HCT116 (cell line): ENCODE data around the gene SLC44A1. TPM values are rescaled to one million over a fixed set of nuclear protein-coding genes. Genes with fewer than 3 reads are reported as not detected.

Experiments used
- ATAC-seq: fragments of 200-7000 bp; cut with Tn5 transposase; 2 replicates; pipeline ENCODE4 v1.9.1; 2020; ENCODE audit warnings: mild to moderate bottlenecking, moderate library complexity
- BruUV-seq: library from RNA; stranded (reverse); fragments of 400-500 nt; replicated peaks from 2 replicates; lab custom pipeline; 2021; lab: Mats Ljungman, UMichigan
- CTCF ChIA-PET: fragments of 300-600 bp; sonication (Branson Sonifier 250); formaldehyde crosslinking; loops from one replicate; lab custom pipeline; 2021; ENCODE audit warnings: antibody characterized with exemption; lab: Charles Lee
- POLR2A ChIA-PET: fragments of 300-600, 350-600 bp; sonication (Branson Sonifier 250); formaldehyde crosslinking; loops from one replicate; lab custom pipeline; 2021; ENCODE audit warnings: antibody characterized with exemption; lab: Charles Lee
- RAD21 ChIA-PET, 2 experiments: fragments of 300-600 bp; sonication (Branson Sonifier 250); formaldehyde crosslinking; loops; one replicate each; lab custom pipeline; 2023; ENCODE audit warnings: low total read pairs in 2 of 2; ENCODE audit not compliant: uncharacterized antibody in 2 of 2, unreplicated experiment in 2 of 2, low non-redundant PET in 1 of 2; lab: Charles Lee
- DNase-seq: peaks from one replicate; pipeline ENCODE4 v3.0.0-alpha.2; 2010; ENCODE audit warnings: low read depth, low spot score
- H2AFZ ChIP-seq: fragments of 200-600 bp; shearing (Covaris generic), sonication (generic); 2 replicates; pipeline ENCODE4 v1.6.1; 2017; ENCODE audit warnings: low read depth, mixed run types, mixed read lengths, antibody characterized with exemption, low read length; ENCODE audit not compliant: poor library complexity, severe bottlenecking
- H3K27ac ChIP-seq: 2 replicates; pipeline ENCODE4 v1.5.1; 2012; ENCODE audit warnings: low read depth, low read length
- H3K27me3 ChIP-seq: fragments of 200-600 bp; sonication (generic); 2 replicates; pipeline ENCODE4 v1.6.1; 2016; ENCODE audit warnings: mixed run types, low read length, mixed read lengths; ENCODE audit not compliant: insufficient read depth
- H3K36me3 ChIP-seq, 2 experiments: fragments of 200-500 bp in 1 of 2; fragments of 200-600 bp in 1 of 2; sonication (Bioruptor generic) in 1 of 2; sonication (generic) in 1 of 2; 2 replicates each; pipeline versions ENCODE4 v1.5.1 to v1.6.1; 2014 to 2016; ENCODE audit warnings: low read length in 2 of 2, inconsistent platforms in 1 of 2, mixed read lengths in 1 of 2, mixed run types in 1 of 2; ENCODE audit not compliant: insufficient read depth in 2 of 2, control insufficient read depth in 1 of 2
- H3K4me1 ChIP-seq, 2 experiments: fragments of 200-600 bp in 1 of 2; sonication (generic) in 1 of 2; 2 replicates each; pipeline versions ENCODE4 v1.5.1 to v1.6.1; 2012 to 2017; ENCODE audit warnings: low read length in 2 of 2, inconsistent platforms in 1 of 2, mild to moderate bottlenecking in 1 of 2, mixed read lengths in 1 of 2, mixed run types in 1 of 2, moderate library complexity in 1 of 2; ENCODE audit not compliant: insufficient read depth in 2 of 2, control insufficient read depth in 1 of 2
- H3K4me2 ChIP-seq: fragments of 200-600 bp; sonication (generic); 2 replicates; pipeline ENCODE4 v1.6.1; 2017; ENCODE audit warnings: mixed run types, low read length, mixed read lengths
- H3K4me3 ChIP-seq, 2 experiments: fragments of 200-600 bp in 1 of 2; sonication (generic) in 1 of 2; replicated peaks in 1 of 2; 2 replicates each; pipeline ENCODE4 v1.5.1; 2011 to 2016; ENCODE audit warnings: low read length in 2 of 2, control low read depth in 1 of 2, low read depth in 1 of 2, mild to moderate bottlenecking in 1 of 2, mixed read lengths in 1 of 2, mixed run types in 1 of 2
- H3K79me2 ChIP-seq: fragments of 200-600 bp; sonication (generic); 2 replicates; pipeline ENCODE4 v1.6.1; 2017; ENCODE audit warnings: mild to moderate bottlenecking, mixed run types, low read length, moderate library complexity, mixed read lengths; ENCODE audit not compliant: insufficient read depth
- H3K9ac ChIP-seq: fragments of 200-600 bp; sonication (generic); 2 replicates; pipeline ENCODE4 v1.6.1; 2016; ENCODE audit warnings: low read length, mixed read lengths
- H3K9me2 ChIP-seq: fragments of 200-600 bp; sonication (generic), shearing (Covaris generic); 2 replicates; pipeline ENCODE4 v1.6.1; 2017; ENCODE audit warnings: mixed run types, mild to moderate bottlenecking, moderate library complexity; ENCODE audit not compliant: insufficient read depth
- H3K9me3 ChIP-seq, 2 experiments: fragments of 200-500 bp in 1 of 2; fragments of 200-600 bp in 1 of 2; sonication (Bioruptor generic) in 1 of 2; sonication (generic) in 1 of 2; 2 replicates each; pipeline ENCODE4 v1.6.1; 2014 to 2017; ENCODE audit warnings: low read length in 2 of 2, mixed read lengths in 2 of 2, inconsistent platforms in 1 of 2, low read depth in 1 of 2, mild to moderate bottlenecking in 1 of 2, mixed run types in 1 of 2, moderate library complexity in 1 of 2; ENCODE audit not compliant: control insufficient read depth in 1 of 2, insufficient read depth in 1 of 2
- H4K20me1 ChIP-seq: fragments of 200-600 bp; sonication (generic), shearing (Covaris generic); 2 replicates; pipeline ENCODE4 v1.6.1; 2017; ENCODE audit warnings: mixed run types, mild to moderate bottlenecking, moderate library complexity; ENCODE audit not compliant: insufficient read depth
- CEBPB ChIP-seq: IDR thresholded peaks from 2 replicates; pipeline ENCODE4 v1.6.1; 2012; ENCODE audit warnings: low read depth
- CTCF ChIP-seq, 3 experiments: fragments of 200-600 bp in 1 of 3; sonication (generic) in 1 of 3; IDR thresholded peaks in 2 of 3; conservative IDR thresholded peaks in 1 of 3; 2 replicates each; pipeline ENCODE4 v1.5.1; 2012 to 2017; ENCODE audit warnings: low read depth in 2 of 3, low read length in 2 of 3, antibody characterized with exemption in 1 of 3, borderline replicate concordance in 1 of 3, control low read depth in 1 of 3, mild to moderate bottlenecking in 1 of 3, mixed read lengths in 1 of 3, mixed run types in 1 of 3, moderate library complexity in 1 of 3; ENCODE audit not compliant: insufficient read depth in 1 of 3
- EGR1 ChIP-seq: IDR thresholded peaks from 2 replicates; pipeline ENCODE4 v1.6.1; 2012; ENCODE audit warnings: low read depth
- ELF1 ChIP-seq: IDR thresholded peaks from 2 replicates; pipeline ENCODE4 v1.6.1; 2012; ENCODE audit warnings: low read depth, borderline replicate concordance
- EZH2 ChIP-seq: fragments of 200-600 bp; sonication (generic); IDR thresholded peaks from 2 replicates; pipeline ENCODE4 v1.6.1; 2017; ENCODE audit warnings: antibody characterized with exemption, mixed run types
- EZH2phosphoT487 ChIP-seq: fragments of 200-600 bp; IDR thresholded peaks from 2 replicates; pipeline ENCODE4 v1.6.1; 2018; ENCODE audit warnings: antibody characterized with exemption, borderline replicate concordance
- FOSL1 ChIP-seq: IDR thresholded peaks from 2 replicates; pipeline ENCODE4 v1.6.1; 2012; ENCODE audit warnings: low read depth
- POLR2A ChIP-seq: IDR thresholded peaks from 2 replicates; pipeline ENCODE4 v1.7.0; 2011; ENCODE audit warnings: borderline replicate concordance; ENCODE audit not compliant: insufficient read depth, insufficient read length; ENCODE audit errors: extremely low read depth
- POLR2AphosphoS5 ChIP-seq: IDR thresholded peaks from 2 replicates; pipeline ENCODE4 v1.6.1; 2011; ENCODE audit warnings: mild to moderate bottlenecking, low read depth, low read length, moderate library complexity
- RAD21 ChIP-seq: IDR thresholded peaks from 2 replicates; pipeline ENCODE4 v1.6.1; 2012; ENCODE audit warnings: low read depth, mild to moderate bottlenecking
- SIN3A ChIP-seq: IDR thresholded peaks from 2 replicates; pipeline ENCODE4 v1.6.1; 2012; ENCODE audit warnings: low read depth
- TCF7L2 ChIP-seq: IDR thresholded peaks from 2 replicates; pipeline ENCODE4 v1.7.0; 2011; ENCODE audit warnings: borderline replicate concordance, inconsistent platforms; ENCODE audit not compliant: insufficient read depth, insufficient read length; ENCODE audit errors: extremely low read depth
- YY1 ChIP-seq: IDR thresholded peaks from 2 replicates; pipeline ENCODE4 v1.6.1; 2011; ENCODE audit warnings: low read length, low read depth, moderate library complexity, mild to moderate bottlenecking; ENCODE audit not compliant: insufficient replicate concordance; ENCODE audit errors: extremely low read depth
- ZFX ChIP-seq: fragments of 450-650 bp; IDR thresholded peaks from 2 replicates; pipeline ENCODE4 v1.6.1; 2017
- intact Hi-C: fragments of 100-400 bp; cut with micrococcal nuclease; formaldehyde crosslinking; loops from 2 replicates; pipeline ENCODE4 v1.10.0; 2022
- total RNA-seq: library from RNA; stranded (reverse); gene quantifications from one replicate; pipeline ENCODE4 v1.2.1, GENCODE V29; 2021; ENCODE audit not compliant: unreplicated experiment
- TF ChIP-seq, protein P1 (sequence below): IDR thresholded peaks from 2 replicates; pipeline ENCODE4 v1.6.1; 2011; ENCODE audit warnings: mild to moderate bottlenecking, low read length, moderate library complexity; ENCODE audit not compliant: insufficient replicate concordance; ENCODE audit errors: extremely low read depth
- TF ChIP-seq, protein P2 (sequence below): IDR thresholded peaks from 2 replicates; pipeline ENCODE4 v1.6.1; 2012; ENCODE audit warnings: low read depth
- TF ChIP-seq, protein P3 (sequence below): IDR thresholded peaks from 2 replicates; pipeline ENCODE4 v1.6.1; 2012

SLC44A1 gene
- total RNA-seq, 1 experiment from 2014 or later: 44.1 TPM

GRCh38 chr9:105243015-105243686 is 1.3 kb upstream of the SLC44A1 start:
- no peaks in the 10 kb centered on the region for H3K36me3 ChIP-seq
- peak overlapping the region; percentile 93; the same call in 1 of the 2 replicates for H3K4me2 ChIP-seq
- no peaks in the 10 kb centered on the region for H3K9me3 ChIP-seq
- DNase-seq (no peak), ATAC-seq (no peak)
- H3K4me3 ChIP-seq: no peak overlapping the region
- H3K9ac ChIP-seq: no peak overlapping the region
- H4K20me1 ChIP-seq: no peaks in the 10 kb centered on the region
- H2AFZ ChIP-seq: no peak overlapping the region
- peaks cover 8 to 17% of the 10 kb centered on the region in 2 experiments; a peak in 3 of 4 replicates for H3K4me1 ChIP-seq
- no TSS peak for BruUV-seq
- intact Hi-C loops: loop anchor here (10.0 kb wide), 2 partner anchors 58 to 378 kb away; no protein-coding TSS in a partner anchor
- peaks cover 25% of the 10 kb centered on the region for H3K79me2 ChIP-seq
- ChIA-PET CTCF (no interaction called here), RAD21 (no interaction called here), POLR2A (no interaction called here)
- H3K9me2 ChIP-seq: no peaks in the 10 kb centered on the region
- peaks cover 20% of the 10 kb centered on the region for H3K27me3 ChIP-seq
- TF ChIP-seq RAD21 (no peak), CTCF (IDR thresholded peaks at IDR 0.05 in 2 of 3, conservative IDR thresholded peaks at IDR 0.05 in 1 of 3; ENCODE audit: borderline replicate concordance in 1 of 3, insufficient read depth in 1 of 3, low read depth in 2 of 3, low read length in 2 of 3) (no peak), YY1 (no peak), EZH2 (no peak), EGR1 (no peak), CEBPB (no peak), ZFX (no peak), EZH2phosphoT487 (no peak), POLR2AphosphoS5 (no peak), POLR2A (no peak), SIN3A (no peak), ELF1 (no peak), TCF7L2 (no peak), FOSL1 (no peak)
- TF ChIP-seq, protein P1, sequence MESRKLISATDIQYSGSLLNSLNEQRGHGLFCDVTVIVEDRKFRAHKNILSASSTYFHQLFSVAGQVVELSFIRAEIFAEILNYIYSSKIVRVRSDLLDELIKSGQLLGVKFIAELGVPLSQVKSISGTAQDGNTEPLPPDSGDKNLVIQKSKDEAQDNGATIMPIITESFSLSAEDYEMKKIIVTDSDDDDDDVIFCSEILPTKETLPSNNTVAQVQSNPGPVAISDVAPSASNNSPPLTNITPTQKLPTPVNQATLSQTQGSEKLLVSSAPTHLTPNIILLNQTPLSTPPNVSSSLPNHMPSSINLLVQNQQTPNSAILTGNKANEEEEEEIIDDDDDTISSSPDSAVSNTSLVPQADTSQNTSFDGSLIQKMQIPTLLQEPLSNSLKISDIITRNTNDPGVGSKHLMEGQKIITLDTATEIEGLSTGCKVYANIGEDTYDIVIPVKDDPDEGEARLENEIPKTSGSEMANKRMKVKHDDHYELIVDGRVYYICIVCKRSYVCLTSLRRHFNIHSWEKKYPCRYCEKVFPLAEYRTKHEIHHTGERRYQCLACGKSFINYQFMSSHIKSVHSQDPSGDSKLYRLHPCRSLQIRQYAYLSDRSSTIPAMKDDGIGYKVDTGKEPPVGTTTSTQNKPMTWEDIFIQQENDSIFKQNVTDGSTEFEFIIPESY: no peak
- TF ChIP-seq, protein P2, sequence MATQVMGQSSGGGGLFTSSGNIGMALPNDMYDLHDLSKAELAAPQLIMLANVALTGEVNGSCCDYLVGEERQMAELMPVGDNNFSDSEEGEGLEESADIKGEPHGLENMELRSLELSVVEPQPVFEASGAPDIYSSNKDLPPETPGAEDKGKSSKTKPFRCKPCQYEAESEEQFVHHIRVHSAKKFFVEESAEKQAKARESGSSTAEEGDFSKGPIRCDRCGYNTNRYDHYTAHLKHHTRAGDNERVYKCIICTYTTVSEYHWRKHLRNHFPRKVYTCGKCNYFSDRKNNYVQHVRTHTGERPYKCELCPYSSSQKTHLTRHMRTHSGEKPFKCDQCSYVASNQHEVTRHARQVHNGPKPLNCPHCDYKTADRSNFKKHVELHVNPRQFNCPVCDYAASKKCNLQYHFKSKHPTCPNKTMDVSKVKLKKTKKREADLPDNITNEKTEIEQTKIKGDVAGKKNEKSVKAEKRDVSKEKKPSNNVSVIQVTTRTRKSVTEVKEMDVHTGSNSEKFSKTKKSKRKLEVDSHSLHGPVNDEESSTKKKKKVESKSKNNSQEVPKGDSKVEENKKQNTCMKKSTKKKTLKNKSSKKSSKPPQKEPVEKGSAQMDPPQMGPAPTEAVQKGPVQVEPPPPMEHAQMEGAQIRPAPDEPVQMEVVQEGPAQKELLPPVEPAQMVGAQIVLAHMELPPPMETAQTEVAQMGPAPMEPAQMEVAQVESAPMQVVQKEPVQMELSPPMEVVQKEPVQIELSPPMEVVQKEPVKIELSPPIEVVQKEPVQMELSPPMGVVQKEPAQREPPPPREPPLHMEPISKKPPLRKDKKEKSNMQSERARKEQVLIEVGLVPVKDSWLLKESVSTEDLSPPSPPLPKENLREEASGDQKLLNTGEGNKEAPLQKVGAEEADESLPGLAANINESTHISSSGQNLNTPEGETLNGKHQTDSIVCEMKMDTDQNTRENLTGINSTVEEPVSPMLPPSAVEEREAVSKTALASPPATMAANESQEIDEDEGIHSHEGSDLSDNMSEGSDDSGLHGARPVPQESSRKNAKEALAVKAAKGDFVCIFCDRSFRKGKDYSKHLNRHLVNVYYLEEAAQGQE: no peak
- TF ChIP-seq, protein P3, sequence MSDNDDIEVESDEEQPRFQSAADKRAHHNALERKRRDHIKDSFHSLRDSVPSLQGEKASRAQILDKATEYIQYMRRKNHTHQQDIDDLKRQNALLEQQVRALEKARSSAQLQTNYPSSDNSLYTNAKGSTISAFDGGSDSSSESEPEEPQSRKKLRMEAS: no peak
- H3K27ac ChIP-seq: no peak overlapping the region
